Measurements from ENCODE around the gene CNIH2.

Gene CNIH2

GRCh38 chr11:66324664-66325063 is 46.7 kb downstream of the CNIH2 start:
- H3K79me2 ChIP-seq (ENCODE audit: insufficient read depth, low read length) = no peaks in the 10 kb centered on the region
- H2AFZ ChIP-seq (ENCODE audit: low read length) = no peak overlapping the region
- TF ChIP-seq, protein P1, sequence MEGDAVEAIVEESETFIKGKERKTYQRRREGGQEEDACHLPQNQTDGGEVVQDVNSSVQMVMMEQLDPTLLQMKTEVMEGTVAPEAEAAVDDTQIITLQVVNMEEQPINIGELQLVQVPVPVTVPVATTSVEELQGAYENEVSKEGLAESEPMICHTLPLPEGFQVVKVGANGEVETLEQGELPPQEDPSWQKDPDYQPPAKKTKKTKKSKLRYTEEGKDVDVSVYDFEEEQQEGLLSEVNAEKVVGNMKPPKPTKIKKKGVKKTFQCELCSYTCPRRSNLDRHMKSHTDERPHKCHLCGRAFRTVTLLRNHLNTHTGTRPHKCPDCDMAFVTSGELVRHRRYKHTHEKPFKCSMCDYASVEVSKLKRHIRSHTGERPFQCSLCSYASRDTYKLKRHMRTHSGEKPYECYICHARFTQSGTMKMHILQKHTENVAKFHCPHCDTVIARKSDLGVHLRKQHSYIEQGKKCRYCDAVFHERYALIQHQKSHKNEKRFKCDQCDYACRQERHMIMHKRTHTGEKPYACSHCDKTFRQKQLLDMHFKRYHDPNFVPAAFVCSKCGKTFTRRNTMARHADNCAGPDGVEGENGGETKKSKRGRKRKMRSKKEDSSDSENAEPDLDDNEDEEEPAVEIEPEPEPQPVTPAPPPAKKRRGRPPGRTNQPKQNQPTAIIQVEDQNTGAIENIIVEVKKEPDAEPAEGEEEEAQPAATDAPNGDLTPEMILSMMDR (conservative IDR thresholded peaks at IDR 0.05; ENCODE audit: low read length) = no peak
- no peak for TF ChIP-seq EZH2phosphoT487 (IDR thresholded peaks at IDR 0.05; ENCODE audit: borderline replicate concordance)
- H3K4me1 ChIP-seq (ENCODE audit: insufficient read depth, low read length, poor library complexity, severe bottlenecking) = peaks cover 31% of the 10 kb centered on the region
- H3K9me3 ChIP-seq (ENCODE audit: insufficient read depth, low read depth, low read length) = no peaks in the 10 kb centered on the region
- no peaks in the 10 kb centered on the region for H4K20me1 ChIP-seq (ENCODE audit: insufficient read depth, low read length, poor library complexity, severe bottlenecking)
- H3K4me2 ChIP-seq (ENCODE audit: low read depth, low read length, poor library complexity, severe bottlenecking) = no peak overlapping the region
- H3K9me2 ChIP-seq (replicated peaks; ENCODE audit: low read depth, low read length) = no peaks in the 10 kb centered on the region
- H3F3A ChIP-seq (ENCODE audit: low read depth) = no peaks in the 10 kb centered on the region
- H3K4me3 ChIP-seq (ENCODE audit: low read length, poor library complexity, severe bottlenecking) = no peak overlapping the region
- H3K9ac ChIP-seq (ENCODE audit: low read depth, low read length, poor library complexity, severe bottlenecking) = no peak overlapping the region
- H3K27me3 ChIP-seq (ENCODE audit: insufficient read depth, low read length, poor library complexity, severe bottlenecking) = no peaks in the 10 kb centered on the region
- H3K36me3 ChIP-seq (ENCODE audit: insufficient read depth, low read length) = no peaks in the 10 kb centered on the region

DNA sequence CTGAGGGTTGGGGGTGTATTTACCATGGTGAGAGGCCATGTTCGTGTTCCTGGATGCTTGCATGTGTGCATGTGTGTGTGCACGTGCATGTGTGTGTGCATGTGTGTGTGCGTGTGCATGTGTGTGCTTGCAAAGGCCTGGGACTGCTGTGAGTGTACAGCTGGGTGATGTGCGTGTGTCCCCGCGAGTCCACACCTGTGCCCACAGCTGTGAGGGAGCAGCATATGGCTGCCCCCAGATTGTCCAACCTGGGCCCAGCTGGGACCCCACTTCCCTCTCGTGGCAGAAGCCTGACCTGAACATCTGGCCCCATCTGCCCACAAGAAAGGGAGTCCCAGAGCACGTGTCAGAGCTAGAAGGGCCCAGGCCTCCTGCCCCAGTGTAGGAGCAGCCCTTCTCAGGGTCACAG is 47.3 kb downstream of the CNIH2 start:
- no peak overlapping the region for H2AFZ ChIP-seq (ENCODE audit: low read length)
- peak overlapping the region; percentile 50 for H3K9ac ChIP-seq (ENCODE audit: low read depth, low read length, poor library complexity, severe bottlenecking)
- H3K4me1 ChIP-seq (ENCODE audit: insufficient read depth, low read length, poor library complexity, severe bottlenecking) = peaks cover 31% of the 10 kb centered on the region
- H3K4me2 ChIP-seq (ENCODE audit: low read depth, low read length, poor library complexity, severe bottlenecking) = peak overlapping the region; percentile 49
- no peaks in the 10 kb centered on the region for H3K9me2 ChIP-seq (replicated peaks; ENCODE audit: low read depth, low read length)
- H4K20me1 ChIP-seq (ENCODE audit: insufficient read depth, low read length, poor library complexity, severe bottlenecking) = no peaks in the 10 kb centered on the region
- no peaks in the 10 kb centered on the region for H3F3A ChIP-seq (ENCODE audit: low read depth)
- TF ChIP-seq EZH2phosphoT487 (IDR thresholded peaks at IDR 0.05; ENCODE audit: borderline replicate concordance) = no peak
- TF ChIP-seq, protein P1 (conservative IDR thresholded peaks at IDR 0.05; ENCODE audit: low read length) = no peak
- H3K79me2 ChIP-seq (ENCODE audit: insufficient read depth, low read length) = no peaks in the 10 kb centered on the region
- H3K27me3 ChIP-seq (ENCODE audit: insufficient read depth, low read length, poor library complexity, severe bottlenecking) = no peaks in the 10 kb centered on the region
- H3K36me3 ChIP-seq (ENCODE audit: insufficient read depth, low read length) = no peaks in the 10 kb centered on the region
- H3K9me3 ChIP-seq (ENCODE audit: insufficient read depth, low read depth, low read length) = no peaks in the 10 kb centered on the region
- no peak overlapping the region for H3K4me3 ChIP-seq (ENCODE audit: low read length, poor library complexity, severe bottlenecking)

DNA sequence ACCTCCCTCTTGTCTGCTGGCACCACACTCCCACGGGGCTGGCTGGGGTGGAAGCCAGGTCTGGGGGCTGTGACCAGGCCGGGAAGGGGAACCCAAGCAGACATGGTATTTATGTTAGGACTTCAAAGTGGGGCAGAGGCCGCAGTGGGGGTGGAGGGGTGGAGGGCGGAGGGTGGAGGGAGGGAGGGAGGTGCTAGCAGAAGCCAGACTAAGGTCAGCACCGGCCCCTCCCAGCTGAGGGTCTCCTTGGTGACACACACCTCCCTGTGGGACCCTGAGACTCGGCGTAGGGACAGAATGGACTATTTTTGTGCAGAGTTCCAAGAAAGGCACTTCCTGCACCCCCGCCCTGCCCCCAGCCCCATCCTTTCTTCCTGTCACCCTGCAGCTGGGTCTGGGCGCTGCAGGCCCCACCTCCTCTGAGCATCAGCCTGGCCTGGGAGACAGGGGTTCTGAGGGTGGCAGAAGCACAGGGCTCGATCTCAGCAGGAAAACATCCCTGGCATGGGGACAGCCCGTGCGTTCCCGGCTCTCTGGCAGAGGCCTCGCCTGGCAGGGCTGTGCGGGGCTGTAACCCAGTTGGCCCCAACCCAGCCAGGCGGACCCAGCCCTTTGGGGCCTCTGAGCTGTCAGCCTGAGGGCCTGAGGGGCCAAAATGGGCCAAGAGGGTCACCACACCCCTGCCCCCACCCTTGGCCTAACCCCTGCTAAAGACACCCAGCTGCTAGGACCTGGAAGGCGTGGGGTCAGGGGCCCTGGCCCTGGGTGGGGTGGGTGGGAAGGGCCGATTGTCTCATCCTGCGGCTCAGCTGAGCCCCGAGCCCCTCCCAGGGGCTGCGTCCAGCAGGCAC is 48.5 kb downstream of the CNIH2 start:
- Histone ChIP-seq H3F3A (ENCODE audit: low read depth) (no peaks in the 10 kb centered on the region), H3K9ac (ENCODE audit: low read depth, low read length, poor library complexity, severe bottlenecking) (peak overlapping the region; percentile 50), H3K4me3 (ENCODE audit: low read length, poor library complexity, severe bottlenecking) (no peak overlapping the region), H3K27me3 (ENCODE audit: insufficient read depth, low read length, poor library complexity, severe bottlenecking) (no peaks in the 10 kb centered on the region), H3K9me3 (ENCODE audit: insufficient read depth, low read depth, low read length) (no peaks in the 10 kb centered on the region), H2AFZ (ENCODE audit: low read length) (peak overlapping the region; percentile 36; the same call in 1 of the 2 replicates), H3K9me2 (replicated peaks; ENCODE audit: low read depth, low read length) (no peaks in the 10 kb centered on the region), H3K4me2 (ENCODE audit: low read depth, low read length, poor library complexity, severe bottlenecking) (peak overlapping the region; percentile 49), H3K4me1 (ENCODE audit: insufficient read depth, low read length, poor library complexity, severe bottlenecking) (peaks cover 31% of the 10 kb centered on the region), H3K36me3 (ENCODE audit: insufficient read depth, low read length) (no peaks in the 10 kb centered on the region), H4K20me1 (ENCODE audit: insufficient read depth, low read length, poor library complexity, severe bottlenecking) (no peaks in the 10 kb centered on the region), H3K79me2 (ENCODE audit: insufficient read depth, low read length) (no peaks in the 10 kb centered on the region)
- TF ChIP-seq, protein P1 (conservative IDR thresholded peaks at IDR 0.05; ENCODE audit: low read length) = no peak
- no peak for TF ChIP-seq EZH2phosphoT487 (IDR thresholded peaks at IDR 0.05; ENCODE audit: borderline replicate concordance)

All from Loucy (cell line).